ENCODE data around the gene PTN. TPM values are rescaled to one million over a fixed set of nuclear protein-coding genes. Genes with fewer than 3 reads are reported as not detected.

PTN gene
- total and polyA plus RNA-seq, 10 of the 15 experiments (the other 5 are each of a cell fraction or from before 2014, with no cell fraction given), result 0.09 to 1.2 (median 0.13) TPM; not detected in 7

GRCh38 chr7:137331378-137331777 lies 12.2 kb downstream of the PTN start:
- no peaks in the 10 kb centered on the region for H3K9me3 ChIP-seq (replicated peaks; ENCODE audit: control insufficient read depth, insufficient read depth, low read length)
- no peak overlapping the region for H2AFZ ChIP-seq (ENCODE audit: control insufficient read depth, low read depth, low read length)
- SMC1A ChIA-PET (ENCODE audit: uncharacterized antibody, unreplicated experiment), result no interaction called here
- RAD21 ChIA-PET (ENCODE audit: unreplicated experiment), result no interaction called here
- no TSS peak for BruUV-seq (replicated peaks)
- H3K4me1 ChIP-seq (ENCODE audit: control insufficient read depth, insufficient read depth, low read length), result no peaks in the 10 kb centered on the region
- H3K9ac ChIP-seq (ENCODE audit: control insufficient read depth, insufficient read depth, low read length), result no peak overlapping the region
- intact Hi-C loops (cut with micrococcal nuclease; ENCODE audit: unreplicated experiment) (no loop called here), in situ Hi-C loops (cut with MboI) (no loop called here)
- WGBS (ENCODE audit: insufficient coverage, insufficient replicate concordance, low lambda C conversion rate, missing lambda C conversion rate), result 42% methylated on average over 8 of the region's 8 CpGs
- H3K4me2 ChIP-seq (ENCODE audit: control insufficient read depth, insufficient read depth), result no peak overlapping the region
- no peaks in the 10 kb centered on the region for H3K27me3 ChIP-seq (replicated peaks in 1 of 2; ENCODE audit: control insufficient read depth in 2 of 2, insufficient read depth in 2 of 2, low read length in 1 of 2)
- CTCF ChIA-PET, result no interaction called here
- H4K20me1 ChIP-seq (ENCODE audit: control insufficient read depth, insufficient read depth), result no peaks in the 10 kb centered on the region
- H3K27ac ChIP-seq (ENCODE audit: control insufficient read depth, insufficient read depth), result no peak overlapping the region
- no peak overlapping the region for H3K4me3 ChIP-seq
- no peaks in the 10 kb centered on the region for H3K36me3 ChIP-seq (ENCODE audit: control insufficient read depth in 2 of 2, insufficient read depth in 2 of 2, low read length in 1 of 2)
- H3K79me2 ChIP-seq (ENCODE audit: control insufficient read depth, insufficient read depth, low read length), result no peaks in the 10 kb centered on the region
- no peak for DNase-seq (ENCODE audit: low read depth, low spot score)
- FAIRE-seq, result no peak
- POLR2A ChIA-PET, result interaction anchor here (0.5 kb wide), 1 partner anchor 333 kb away, joined by 5 read pairs; no protein-coding TSS in a partner anchor
- ATAC-seq, result no peak
- TF ChIP-seq RAD21 (IDR thresholded peaks at IDR 0.05; ENCODE audit: insufficient read depth, low read depth, low read length) (no peak), POLR2AphosphoS5 (IDR thresholded peaks at IDR 0.05; ENCODE audit: low read length) (no peak), POU2F2 (IDR thresholded peaks at IDR 0.05; ENCODE audit: borderline replicate concordance, low read depth, low read length) (no peak), BCL11A (IDR thresholded peaks at IDR 0.05; ENCODE audit: low read depth, low read length) (no peak), PML (IDR thresholded peaks at IDR 0.05; ENCODE audit: low read length) (no peak), TAF1 (IDR thresholded peaks at IDR 0.05; ENCODE audit: borderline replicate concordance, low read depth, low read length) (no peak), MEF2A (IDR thresholded peaks at IDR 0.05; ENCODE audit: insufficient read depth, low read depth, low read length) (no peak), RBBP5 (conservative IDR thresholded peaks at IDR 0.05) (no peak), MYC (IDR thresholded peaks at IDR 0.05; ENCODE audit: insufficient read depth, insufficient read length, insufficient replicate concordance, low read length, severe bottlenecking) (no peak), PAX5 (IDR thresholded peaks at IDR 0.05; ENCODE audit: borderline replicate concordance, low read depth, low read length) (no peak), ASH2L (IDR thresholded peaks at IDR 0.05; ENCODE audit: borderline replicate concordance, low read depth) (no peak), SREBF1 (IDR thresholded peaks at IDR 0.05; ENCODE audit: low read length) (no peak), EGR1 (IDR thresholded peaks at IDR 0.05; ENCODE audit: borderline replicate concordance in 1 of 2, low read depth in 2 of 2, low read length in 2 of 2) (no peak)
- TF ChIP-seq, protein P1, sequence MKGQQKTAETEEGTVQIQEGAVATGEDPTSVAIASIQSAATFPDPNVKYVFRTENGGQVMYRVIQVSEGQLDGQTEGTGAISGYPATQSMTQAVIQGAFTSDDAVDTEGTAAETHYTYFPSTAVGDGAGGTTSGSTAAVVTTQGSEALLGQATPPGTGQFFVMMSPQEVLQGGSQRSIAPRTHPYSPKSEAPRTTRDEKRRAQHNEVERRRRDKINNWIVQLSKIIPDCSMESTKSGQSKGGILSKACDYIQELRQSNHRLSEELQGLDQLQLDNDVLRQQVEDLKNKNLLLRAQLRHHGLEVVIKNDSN (IDR thresholded peaks at IDR 0.05; ENCODE audit: borderline replicate concordance, extremely low read length, insufficient read depth, low read depth, low read length), result no peak
- TF ChIP-seq, protein P2, sequence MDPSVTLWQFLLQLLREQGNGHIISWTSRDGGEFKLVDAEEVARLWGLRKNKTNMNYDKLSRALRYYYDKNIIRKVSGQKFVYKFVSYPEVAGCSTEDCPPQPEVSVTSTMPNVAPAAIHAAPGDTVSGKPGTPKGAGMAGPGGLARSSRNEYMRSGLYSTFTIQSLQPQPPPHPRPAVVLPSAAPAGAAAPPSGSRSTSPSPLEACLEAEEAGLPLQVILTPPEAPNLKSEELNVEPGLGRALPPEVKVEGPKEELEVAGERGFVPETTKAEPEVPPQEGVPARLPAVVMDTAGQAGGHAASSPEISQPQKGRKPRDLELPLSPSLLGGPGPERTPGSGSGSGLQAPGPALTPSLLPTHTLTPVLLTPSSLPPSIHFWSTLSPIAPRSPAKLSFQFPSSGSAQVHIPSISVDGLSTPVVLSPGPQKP (IDR thresholded peaks at IDR 0.05; ENCODE audit: low read depth, low read length), result no peak
- TF ChIP-seq, protein P3, sequence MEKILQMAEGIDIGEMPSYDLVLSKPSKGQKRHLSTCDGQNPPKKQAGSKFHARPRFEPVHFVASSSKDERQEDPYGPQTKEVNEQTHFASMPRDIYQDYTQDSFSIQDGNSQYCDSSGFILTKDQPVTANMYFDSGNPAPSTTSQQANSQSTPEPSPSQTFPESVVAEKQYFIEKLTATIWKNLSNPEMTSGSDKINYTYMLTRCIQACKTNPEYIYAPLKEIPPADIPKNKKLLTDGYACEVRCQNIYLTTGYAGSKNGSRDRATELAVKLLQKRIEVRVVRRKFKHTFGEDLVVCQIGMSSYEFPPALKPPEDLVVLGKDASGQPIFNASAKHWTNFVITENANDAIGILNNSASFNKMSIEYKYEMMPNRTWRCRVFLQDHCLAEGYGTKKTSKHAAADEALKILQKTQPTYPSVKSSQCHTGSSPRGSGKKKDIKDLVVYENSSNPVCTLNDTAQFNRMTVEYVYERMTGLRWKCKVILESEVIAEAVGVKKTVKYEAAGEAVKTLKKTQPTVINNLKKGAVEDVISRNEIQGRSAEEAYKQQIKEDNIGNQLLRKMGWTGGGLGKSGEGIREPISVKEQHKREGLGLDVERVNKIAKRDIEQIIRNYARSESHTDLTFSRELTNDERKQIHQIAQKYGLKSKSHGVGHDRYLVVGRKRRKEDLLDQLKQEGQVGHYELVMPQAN (conservative IDR thresholded peaks at IDR 0.05), result no peak
- TF ChIP-seq, protein P4, sequence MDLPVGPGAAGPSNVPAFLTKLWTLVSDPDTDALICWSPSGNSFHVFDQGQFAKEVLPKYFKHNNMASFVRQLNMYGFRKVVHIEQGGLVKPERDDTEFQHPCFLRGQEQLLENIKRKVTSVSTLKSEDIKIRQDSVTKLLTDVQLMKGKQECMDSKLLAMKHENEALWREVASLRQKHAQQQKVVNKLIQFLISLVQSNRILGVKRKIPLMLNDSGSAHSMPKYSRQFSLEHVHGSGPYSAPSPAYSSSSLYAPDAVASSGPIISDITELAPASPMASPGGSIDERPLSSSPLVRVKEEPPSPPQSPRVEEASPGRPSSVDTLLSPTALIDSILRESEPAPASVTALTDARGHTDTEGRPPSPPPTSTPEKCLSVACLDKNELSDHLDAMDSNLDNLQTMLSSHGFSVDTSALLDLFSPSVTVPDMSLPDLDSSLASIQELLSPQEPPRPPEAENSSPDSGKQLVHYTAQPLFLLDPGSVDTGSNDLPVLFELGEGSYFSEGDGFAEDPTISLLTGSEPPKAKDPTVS (IDR thresholded peaks at IDR 0.05; ENCODE audit: low read depth, low read length), result no peak
- TF ChIP-seq, protein P5, sequence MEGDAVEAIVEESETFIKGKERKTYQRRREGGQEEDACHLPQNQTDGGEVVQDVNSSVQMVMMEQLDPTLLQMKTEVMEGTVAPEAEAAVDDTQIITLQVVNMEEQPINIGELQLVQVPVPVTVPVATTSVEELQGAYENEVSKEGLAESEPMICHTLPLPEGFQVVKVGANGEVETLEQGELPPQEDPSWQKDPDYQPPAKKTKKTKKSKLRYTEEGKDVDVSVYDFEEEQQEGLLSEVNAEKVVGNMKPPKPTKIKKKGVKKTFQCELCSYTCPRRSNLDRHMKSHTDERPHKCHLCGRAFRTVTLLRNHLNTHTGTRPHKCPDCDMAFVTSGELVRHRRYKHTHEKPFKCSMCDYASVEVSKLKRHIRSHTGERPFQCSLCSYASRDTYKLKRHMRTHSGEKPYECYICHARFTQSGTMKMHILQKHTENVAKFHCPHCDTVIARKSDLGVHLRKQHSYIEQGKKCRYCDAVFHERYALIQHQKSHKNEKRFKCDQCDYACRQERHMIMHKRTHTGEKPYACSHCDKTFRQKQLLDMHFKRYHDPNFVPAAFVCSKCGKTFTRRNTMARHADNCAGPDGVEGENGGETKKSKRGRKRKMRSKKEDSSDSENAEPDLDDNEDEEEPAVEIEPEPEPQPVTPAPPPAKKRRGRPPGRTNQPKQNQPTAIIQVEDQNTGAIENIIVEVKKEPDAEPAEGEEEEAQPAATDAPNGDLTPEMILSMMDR (IDR thresholded peaks at IDR 0.05 in 2 of 3, conservative IDR thresholded peaks at IDR 0.05 in 1 of 3; ENCODE audit: control insufficient read depth in 2 of 3, extremely low read depth in 1 of 3, insufficient read depth in 1 of 3, low read depth in 3 of 3, low read length in 3 of 3), result no peak
